Stimulated activated CD4-positive, alpha-beta T cell treated with anti-CD3 and anti-CD28 coated beads, Interleukin-1b, Interleukin-23, amount 100 ng/mL, for 48 hours (primary cell): Measurements from ENCODE around the gene LIG1.

Experiments used
- DNase-seq: peaks from one replicate; pipeline ENCODE4 v3.0.0-alpha.2; 2020

The LIG1 gene

GRCh38 chr19:48069435-48069834 lies 100.7 kb downstream of the LIG1 start:
- DNase-seq: no peak
